ENCODE results near the gene LNPEP. TPM values are rescaled to one million over a fixed set of nuclear protein-coding genes. Genes with fewer than 3 reads are reported as not detected.

The LNPEP gene
- total and polyA plus RNA-seq, 2 of the 13 experiments (the other 11 are each of a cell fraction or from before 2014, with no cell fraction given) = 8.0 to 16.9 TPM

- TF ChIP-seq MAZ (IDR thresholded peaks at IDR 0.05; ENCODE audit: borderline replicate concordance, low read depth, low read length) (no peak), MAZ (CRISPR knock-in tag; IDR thresholded peaks at IDR 0.05; ENCODE audit: low read depth) (no peak)
Observed at GRCh38 chr5:97022898-97023297, 87.0 kb downstream of the LNPEP start (continued).

GRCh38 chr5:97026721-97027120 is 90.8 kb downstream of the LNPEP start:
- CTCF ChIA-PET (ENCODE audit: low intra/inter-chr PET ratio, low total read pairs) = no interaction called here
- Histone ChIP-seq H4K20me1 (ENCODE audit: insufficient read depth, low read length) (no peaks in the 10 kb centered on the region), H3K4me1 (ENCODE audit: insufficient read depth, low read length) (no peaks in the 10 kb centered on the region), H2AFZ (ENCODE audit: low read length) (no peak overlapping the region), H3K4me3 (replicated peaks in 1 of 3; ENCODE audit: insufficient read depth in 1 of 3, low read depth in 2 of 3, low read length in 3 of 3) (no peak overlapping the region), H3K27me3 (ENCODE audit: control insufficient read depth in 1 of 2, insufficient read depth in 2 of 2, low read length in 2 of 2) (no peaks in the 10 kb centered on the region; a peak in 1 of 5 replicates), H3K36me3 (replicated peaks in 1 of 2; ENCODE audit: control insufficient read depth in 1 of 2, insufficient read depth in 2 of 2, low read length in 2 of 2) (peaks cover 7 to 24% of the 10 kb centered on the region in 2 experiments), H3K9me3 (ENCODE audit: low read length) (no peaks in the 10 kb centered on the region), H3K27ac (ENCODE audit: extremely low read length, insufficient read depth, low read length) (no peak overlapping the region), H3K79me2 (ENCODE audit: insufficient read depth, low read length) (no peaks in the 10 kb centered on the region), H3K4me2 (ENCODE audit: low read depth, low read length) (no peak overlapping the region), H3K9ac (ENCODE audit: insufficient read depth, low read depth, low read length) (no peak overlapping the region)
- POLR2A ChIA-PET = no interaction called here
- DNase-seq (ENCODE audit: low spot score) (no peak), ATAC-seq (no peak), FAIRE-seq (no peak)
- no TSS peak for BruUV-seq (replicated peaks)
- no peak for TF ChIP-seq ZNF598 (CRISPR knock-in tag; IDR thresholded peaks at IDR 0.05; ENCODE audit: borderline replicate concordance)
- TF ChIP-seq CENPBD1 (CRISPR knock-in tag; IDR thresholded peaks at IDR 0.05; ENCODE audit: borderline replicate concordance, low read depth) = no peak
- no peak for TF ChIP-seq GMEB2 (CRISPR knock-in tag; IDR thresholded peaks at IDR 0.05; ENCODE audit: low read depth)
- no peak for TF ChIP-seq ZNF205 (CRISPR knock-in tag; IDR thresholded peaks at IDR 0.05)
- no peak for TF ChIP-seq ZNF3 (CRISPR knock-in tag; IDR thresholded peaks at IDR 0.05)
- no peak for TF ChIP-seq ZNF790 (CRISPR knock-in tag; IDR thresholded peaks at IDR 0.05; ENCODE audit: borderline replicate concordance)
- TF ChIP-seq SSRP1 (CRISPR knock-in tag; IDR thresholded peaks at IDR 0.05) = no peak
- TF ChIP-seq ZNF232 (CRISPR knock-in tag; IDR thresholded peaks at IDR 0.05; ENCODE audit: borderline replicate concordance) = no peak
- TF ChIP-seq ZNF607 (CRISPR knock-in tag; IDR thresholded peaks at IDR 0.05; ENCODE audit: borderline replicate concordance) = no peak
- no peak for TF ChIP-seq ZNF10 (CRISPR knock-in tag; IDR thresholded peaks at IDR 0.05; ENCODE audit: borderline replicate concordance, low read depth)
- no peak for TF ChIP-seq TMF1 (CRISPR knock-in tag; IDR thresholded peaks at IDR 0.05; ENCODE audit: low read depth)
- no peak for TF ChIP-seq ZFP36L2 (CRISPR knock-in tag; IDR thresholded peaks at IDR 0.05)
- TF ChIP-seq ZNF430 (CRISPR knock-in tag; IDR thresholded peaks at IDR 0.05) = no peak
- no peak for TF ChIP-seq POGZ (CRISPR knock-in tag; IDR thresholded peaks at IDR 0.05)
- TF ChIP-seq JUN (CRISPR knock-in tag; IDR thresholded peaks at IDR 0.05) = no peak
- 98% methylated on average over 6 of the region's 6 CpGs for WGBS (ENCODE audit: low lambda C conversion rate)
- intact Hi-C loops (cut with micrococcal nuclease; ENCODE audit: unreplicated experiment) = no loop called here
- in situ Hi-C loops (cut with HindIII; ENCODE audit: extremely low pct_ligation_motif_present, low pct_unique_long_range_greater_than_20kb) = no loop called here

All from HepG2 (cell line).